ENCODE measurements around the gene CALN1.

The CALN1 gene

DNA sequence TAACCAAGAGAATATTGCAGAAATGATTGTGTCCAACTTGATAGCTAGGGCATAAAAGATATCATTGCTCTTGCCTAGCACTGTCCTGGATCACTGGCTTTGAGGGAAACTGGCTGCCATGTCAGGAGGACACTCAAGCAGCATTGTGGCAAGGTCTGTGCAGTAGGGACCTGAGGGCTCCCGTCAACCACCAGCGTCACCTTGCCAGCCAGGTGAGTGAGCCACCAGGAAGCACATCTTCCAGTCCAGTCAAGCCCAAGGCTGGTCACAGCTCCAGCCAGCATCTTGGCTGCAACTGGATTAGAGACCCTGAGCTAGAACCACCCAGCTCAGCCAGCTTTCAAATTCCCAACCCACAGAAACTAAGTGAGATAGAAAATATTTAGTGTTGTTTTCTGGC lies 392.7 kb downstream of the CALN1 start:
- no peak overlapping the region for H3K23ac ChIP-seq (ENCODE audit: low read length in 2 of 2)
- H3K79me1 ChIP-seq (replicated peaks; ENCODE audit: low read length, poor library complexity, severe bottlenecking), result no peaks in the 10 kb centered on the region
- no peak overlapping the region for H2BK15ac ChIP-seq (ENCODE audit: low read depth, poor library complexity, severe bottlenecking)
- no peak overlapping the region for H3K14ac ChIP-seq (ENCODE audit: low read length in 2 of 2)
- no peak overlapping the region for H2BK120ac ChIP-seq (ENCODE audit: low read depth, low read length)
- H3K9me3 ChIP-seq (ENCODE audit: control insufficient read depth, low read length), result peaks cover 9% of the 10 kb centered on the region
- H3K18ac ChIP-seq (ENCODE audit: low read depth in 1 of 2, low read length in 2 of 2), result no peak overlapping the region
- no peak overlapping the region for H4K91ac ChIP-seq (ENCODE audit: low read length)
- H2BK12ac ChIP-seq (ENCODE audit: low read length in 2 of 2), result no peak overlapping the region
- H3K36me3 ChIP-seq (ENCODE audit: control insufficient read depth in 1 of 2, insufficient read depth in 2 of 2, low read depth in 1 of 2, low read length in 2 of 2), result no peaks in the 10 kb centered on the region
- no peaks in the 10 kb centered on the region for H3K27me3 ChIP-seq (ENCODE audit: control insufficient read depth in 1 of 2, insufficient read depth in 1 of 2, low read length in 2 of 2)
- H2AK5ac ChIP-seq (ENCODE audit: low read length, severe bottlenecking), result no peak overlapping the region
- H3K4me1 ChIP-seq (ENCODE audit: control insufficient read depth, insufficient read depth, low read depth, low read length), result no peaks in the 10 kb centered on the region
- H3K27ac ChIP-seq (ENCODE audit: low read length, poor library complexity, severe bottlenecking), result no peak overlapping the region
- H3K9ac ChIP-seq (ENCODE audit: low read length), result no peak overlapping the region
- no peak overlapping the region for H4K8ac ChIP-seq (ENCODE audit: low read length)
- H2BK5ac ChIP-seq (ENCODE audit: low read depth, low read length, poor library complexity, severe bottlenecking), result no peak overlapping the region
- no peak for DNase-seq
- H3K4me3 ChIP-seq (ENCODE audit: insufficient read depth in 1 of 2, low read depth in 1 of 2, low read length in 2 of 2), result no peak overlapping the region
- H3K4me2 ChIP-seq (ENCODE audit: low read length, poor library complexity, severe bottlenecking), result no peak overlapping the region
- no peak overlapping the region for H3K4ac ChIP-seq (ENCODE audit: low read depth in 1 of 2, low read length in 2 of 2)
- 83% methylated on average over 2 of the region's 2 CpGs for WGBS
- no peak overlapping the region for H2AFZ ChIP-seq (ENCODE audit: low read depth, low read length)

DNA sequence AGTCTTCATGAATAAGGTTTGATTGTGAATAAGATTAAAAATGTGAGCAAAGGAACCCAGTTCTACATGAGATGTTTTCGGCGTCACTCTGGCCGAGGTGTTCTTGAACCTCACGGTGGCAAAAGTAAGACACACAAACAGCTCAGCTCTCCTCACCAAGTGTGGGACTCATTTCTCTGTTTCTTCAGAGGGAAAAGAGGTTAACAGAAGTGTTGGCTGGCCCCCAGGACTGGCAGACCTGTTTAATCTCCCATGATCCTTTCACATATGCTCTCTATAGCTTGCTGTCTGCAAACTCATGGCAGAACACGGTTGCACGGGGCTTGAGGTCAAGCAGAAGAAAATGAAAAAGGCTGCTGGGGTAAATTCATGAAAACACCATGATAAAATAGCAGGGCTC lies 394.4 kb downstream of the CALN1 start:
- no peak overlapping the region for H3K4ac ChIP-seq (ENCODE audit: low read depth in 1 of 2, low read length in 2 of 2)
- no peak overlapping the region for H3K18ac ChIP-seq (ENCODE audit: low read depth in 1 of 2, low read length in 2 of 2)
- no peak overlapping the region for H2AFZ ChIP-seq (ENCODE audit: low read depth, low read length)
- H3K4me3 ChIP-seq (ENCODE audit: insufficient read depth in 1 of 2, low read depth in 1 of 2, low read length in 2 of 2), result no peak overlapping the region
- H3K14ac ChIP-seq (ENCODE audit: low read length in 2 of 2), result no peak overlapping the region
- no peak overlapping the region for H2BK120ac ChIP-seq (ENCODE audit: low read depth, low read length)
- H3K23ac ChIP-seq (ENCODE audit: low read length in 2 of 2), result no peak overlapping the region
- DNase-seq, result no peak
- no peak overlapping the region for H3K27ac ChIP-seq (ENCODE audit: low read length, poor library complexity, severe bottlenecking)
- 85% methylated on average over 6 of the region's 6 CpGs for WGBS
- H4K8ac ChIP-seq (ENCODE audit: low read length), result no peak overlapping the region
- no peak overlapping the region for H2AK5ac ChIP-seq (ENCODE audit: low read length, severe bottlenecking)
- no peak overlapping the region for H2BK5ac ChIP-seq (ENCODE audit: low read depth, low read length, poor library complexity, severe bottlenecking)
- no peaks in the 10 kb centered on the region for H3K79me1 ChIP-seq (replicated peaks; ENCODE audit: low read length, poor library complexity, severe bottlenecking)
- H3K4me1 ChIP-seq (ENCODE audit: control insufficient read depth, insufficient read depth, low read depth, low read length), result no peaks in the 10 kb centered on the region
- no peaks in the 10 kb centered on the region for H3K36me3 ChIP-seq (ENCODE audit: control insufficient read depth in 1 of 2, insufficient read depth in 2 of 2, low read depth in 1 of 2, low read length in 2 of 2)
- peaks cover 9% of the 10 kb centered on the region for H3K9me3 ChIP-seq (ENCODE audit: control insufficient read depth, low read length)
- no peak overlapping the region for H3K9ac ChIP-seq (ENCODE audit: low read length)
- H2BK15ac ChIP-seq (ENCODE audit: low read depth, poor library complexity, severe bottlenecking), result no peak overlapping the region
- no peaks in the 10 kb centered on the region for H3K27me3 ChIP-seq (ENCODE audit: control insufficient read depth in 1 of 2, insufficient read depth in 1 of 2, low read length in 2 of 2)
- no peak overlapping the region for H4K91ac ChIP-seq (ENCODE audit: low read length)
- no peak overlapping the region for H3K4me2 ChIP-seq (ENCODE audit: low read length, poor library complexity, severe bottlenecking)
- H2BK12ac ChIP-seq (ENCODE audit: low read length in 2 of 2), result no peak overlapping the region

DNA sequence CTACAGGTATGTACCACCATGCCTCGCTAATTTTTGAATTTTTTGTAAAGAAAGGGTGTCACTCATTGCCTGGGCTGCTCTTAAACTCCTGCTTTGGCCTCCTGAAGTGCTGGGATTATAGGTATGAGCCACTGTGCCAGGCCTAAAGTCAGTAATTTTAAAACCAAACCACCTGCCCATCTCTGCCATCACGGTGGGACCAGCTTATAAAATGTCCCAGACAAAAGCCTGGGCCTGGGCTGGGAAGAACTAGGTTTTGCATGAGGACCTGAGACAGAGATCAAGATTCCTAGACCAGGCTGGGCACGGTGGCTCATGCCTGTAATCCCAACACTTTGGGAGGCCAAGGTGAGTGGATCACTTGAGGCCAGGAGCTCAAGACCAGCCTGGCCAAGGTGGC lies 395.6 kb downstream of the CALN1 start:
- DNase-seq, result no peak
- H3K36me3 ChIP-seq (ENCODE audit: control insufficient read depth in 1 of 2, insufficient read depth in 2 of 2, low read depth in 1 of 2, low read length in 2 of 2), result no peaks in the 10 kb centered on the region
- no peak overlapping the region for H4K91ac ChIP-seq (ENCODE audit: low read length)
- no peaks in the 10 kb centered on the region for H3K79me1 ChIP-seq (replicated peaks; ENCODE audit: low read length, poor library complexity, severe bottlenecking)
- H3K27ac ChIP-seq (ENCODE audit: low read length, poor library complexity, severe bottlenecking), result no peak overlapping the region
- H2BK15ac ChIP-seq (ENCODE audit: low read depth, poor library complexity, severe bottlenecking), result no peak overlapping the region
- no peak overlapping the region for H3K23ac ChIP-seq (ENCODE audit: low read length in 2 of 2)
- H2AK5ac ChIP-seq (ENCODE audit: low read length, severe bottlenecking), result no peak overlapping the region
- no peak overlapping the region for H2BK12ac ChIP-seq (ENCODE audit: low read length in 2 of 2)
- no peak overlapping the region for H3K9ac ChIP-seq (ENCODE audit: low read length)
- no peak overlapping the region for H3K18ac ChIP-seq (ENCODE audit: low read depth in 1 of 2, low read length in 2 of 2)
- no peaks in the 10 kb centered on the region for H3K4me1 ChIP-seq (ENCODE audit: control insufficient read depth, insufficient read depth, low read depth, low read length)
- H3K4me3 ChIP-seq (ENCODE audit: insufficient read depth in 1 of 2, low read depth in 1 of 2, low read length in 2 of 2), result no peak overlapping the region
- no peak overlapping the region for H4K8ac ChIP-seq (ENCODE audit: low read length)
- no peak overlapping the region for H2BK120ac ChIP-seq (ENCODE audit: low read depth, low read length)
- H3K9me3 ChIP-seq (ENCODE audit: control insufficient read depth, low read length), result peaks cover 6% of the 10 kb centered on the region
- 71% methylated on average over 3 of the region's 3 CpGs for WGBS
- no peak overlapping the region for H3K4ac ChIP-seq (ENCODE audit: low read depth in 1 of 2, low read length in 2 of 2)
- H2AFZ ChIP-seq (ENCODE audit: low read depth, low read length), result no peak overlapping the region
- no peaks in the 10 kb centered on the region for H3K27me3 ChIP-seq (ENCODE audit: control insufficient read depth in 1 of 2, insufficient read depth in 1 of 2, low read length in 2 of 2)
- no peak overlapping the region for H3K4me2 ChIP-seq (ENCODE audit: low read length, poor library complexity, severe bottlenecking)
- no peak overlapping the region for H2BK5ac ChIP-seq (ENCODE audit: low read depth, low read length, poor library complexity, severe bottlenecking)
- H3K14ac ChIP-seq (ENCODE audit: low read length in 2 of 2), result no peak overlapping the region

DNA sequence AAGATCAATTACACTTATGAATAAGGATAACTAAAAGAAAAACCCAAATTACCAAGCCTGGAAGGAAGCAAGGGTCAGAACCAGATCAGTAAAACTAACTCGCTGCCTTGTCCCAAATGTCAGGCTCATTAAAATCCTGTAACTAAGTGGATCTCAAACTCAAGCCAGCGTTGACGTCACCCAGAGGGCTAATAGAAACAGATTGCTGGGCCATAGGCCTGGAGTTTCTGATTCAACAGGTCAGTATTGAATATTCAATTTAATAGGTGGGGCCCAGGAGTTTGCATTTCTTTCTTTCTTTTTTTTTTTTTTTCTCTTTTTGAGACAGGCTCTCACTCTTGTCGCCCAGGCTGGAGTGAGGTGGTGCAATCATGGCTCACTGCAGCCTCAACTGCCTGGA lies 397.0 kb downstream of the CALN1 start:
- Histone ChIP-seq H3K4me1 (ENCODE audit: control insufficient read depth, insufficient read depth, low read depth, low read length) (no peaks in the 10 kb centered on the region), H3K4ac (ENCODE audit: low read depth in 1 of 2, low read length in 2 of 2) (no peak overlapping the region), H2BK12ac (ENCODE audit: low read length in 2 of 2) (no peak overlapping the region), H3K18ac (ENCODE audit: low read depth in 1 of 2, low read length in 2 of 2) (no peak overlapping the region), H4K8ac (ENCODE audit: low read length) (no peak overlapping the region), H3K23ac (ENCODE audit: low read length in 2 of 2) (no peak overlapping the region), H3K9ac (ENCODE audit: low read length) (no peak overlapping the region), H2AK5ac (ENCODE audit: low read length, severe bottlenecking) (no peak overlapping the region), H3K4me3 (ENCODE audit: insufficient read depth in 1 of 2, low read depth in 1 of 2, low read length in 2 of 2) (no peak overlapping the region), H3K4me2 (ENCODE audit: low read length, poor library complexity, severe bottlenecking) (no peak overlapping the region), H3K27ac (ENCODE audit: low read length, poor library complexity, severe bottlenecking) (no peak overlapping the region), H3K9me3 (ENCODE audit: control insufficient read depth, low read length) (peaks cover 6% of the 10 kb centered on the region), H2AFZ (ENCODE audit: low read depth, low read length) (no peak overlapping the region), H4K91ac (ENCODE audit: low read length) (no peak overlapping the region), H3K27me3 (ENCODE audit: control insufficient read depth in 1 of 2, insufficient read depth in 1 of 2, low read length in 2 of 2) (no peaks in the 10 kb centered on the region), H3K79me1 (replicated peaks; ENCODE audit: low read length, poor library complexity, severe bottlenecking) (no peaks in the 10 kb centered on the region), H2BK120ac (ENCODE audit: low read depth, low read length) (no peak overlapping the region), H3K14ac (ENCODE audit: low read length in 2 of 2) (no peak overlapping the region), H2BK15ac (ENCODE audit: low read depth, poor library complexity, severe bottlenecking) (no peak overlapping the region), H3K36me3 (ENCODE audit: control insufficient read depth in 1 of 2, insufficient read depth in 2 of 2, low read depth in 1 of 2, low read length in 2 of 2) (no peaks in the 10 kb centered on the region), H2BK5ac (ENCODE audit: low read depth, low read length, poor library complexity, severe bottlenecking) (no peak overlapping the region)
- 76% methylated on average over 4 of the region's 4 CpGs for WGBS
- no peak for DNase-seq
